ENCODE results near the gene HDAC1. TPM values are rescaled to one million over a fixed set of nuclear protein-coding genes. Genes with fewer than 3 reads are reported as not detected.

Gene HDAC1
- total RNA-seq, 1 donor from 2014 or later = 52.9 TPM

GRCh38 chr1:32269744-32270143 lies 22.1 kb upstream of the HDAC1 start:
- Mint-ChIP-seq H3K27me3 (ENCODE audit: low read depth) (peaks cover 7% of the 10 kb centered on the region), H3K27ac (ENCODE audit: unreplicated experiment) (no peak overlapping the region), H3K9me3 (ENCODE audit: low read depth) (no peaks in the 10 kb centered on the region), H3K4me3 (ENCODE audit: unreplicated experiment) (no peak overlapping the region), H3K36me3 (ENCODE audit: low read depth) (no peaks in the 10 kb centered on the region), H3K4me1 (ENCODE audit: low read depth) (peaks cover 14% of the 10 kb centered on the region)
- DNase-seq (ENCODE audit: low spot score) = no peak
- TF ChIP-seq CTCF (IDR thresholded peaks at IDR 0.05) = no peak

- no peak overlapping the region for H3K4me3 Mint-ChIP-seq (ENCODE audit: unreplicated experiment)
- no peaks in the 10 kb centered on the region for H3K9me3 Mint-ChIP-seq (ENCODE audit: low read depth)
- no peak for TF ChIP-seq CTCF (IDR thresholded peaks at IDR 0.05)
- H3K36me3 Mint-ChIP-seq (ENCODE audit: low read depth) = no peaks in the 10 kb centered on the region
- H3K4me1 Mint-ChIP-seq (ENCODE audit: low read depth) = peaks cover 5% of the 10 kb centered on the region
- H3K27me3 Mint-ChIP-seq (ENCODE audit: low read depth) = peaks cover 12% of the 10 kb centered on the region
- no peak for DNase-seq (ENCODE audit: low spot score)
- no peak overlapping the region for H3K27ac Mint-ChIP-seq (ENCODE audit: unreplicated experiment)
Observed at GRCh38 chr1:32272557-32273390, 19.1 kb upstream of the HDAC1 start.

- H3K36me3 Mint-ChIP-seq (ENCODE audit: low read depth) = no peaks in the 10 kb centered on the region
- peaks cover 15% of the 10 kb centered on the region for H3K27me3 Mint-ChIP-seq (ENCODE audit: low read depth)
- no peak overlapping the region for H3K4me3 Mint-ChIP-seq (ENCODE audit: unreplicated experiment)
- H3K9me3 Mint-ChIP-seq (ENCODE audit: low read depth) = no peaks in the 10 kb centered on the region
- H3K4me1 Mint-ChIP-seq (ENCODE audit: low read depth) = peaks cover 5% of the 10 kb centered on the region
- H3K27ac Mint-ChIP-seq (ENCODE audit: unreplicated experiment) = no peak overlapping the region
- TF ChIP-seq CTCF (IDR thresholded peaks at IDR 0.05) = no peak
- DNase-seq (ENCODE audit: low spot score) = no peak
Observed at GRCh38 chr1:32273391-32274208, 18.3 kb upstream of the HDAC1 start.

- Mint-ChIP-seq H3K27me3 (ENCODE audit: low read depth) (peaks cover 19% of the 10 kb centered on the region), H3K9me3 (ENCODE audit: low read depth) (no peaks in the 10 kb centered on the region), H3K27ac (ENCODE audit: unreplicated experiment) (no peak overlapping the region), H3K4me3 (ENCODE audit: unreplicated experiment) (no peak overlapping the region), H3K36me3 (ENCODE audit: low read depth) (no peaks in the 10 kb centered on the region), H3K4me1 (ENCODE audit: low read depth) (peaks cover 5% of the 10 kb centered on the region)
- DNase-seq (ENCODE audit: low spot score) = no peak
- TF ChIP-seq CTCF (IDR thresholded peaks at IDR 0.05) = no peak
Observed at GRCh38 chr1:32274646-32275340, 17.1 kb upstream of the HDAC1 start.

GRCh38 chr1:32275424-32275823 lies 16.5 kb upstream of the HDAC1 start:
- peaks cover 19% of the 10 kb centered on the region for H3K27me3 Mint-ChIP-seq (ENCODE audit: low read depth)
- no peak overlapping the region for H3K27ac Mint-ChIP-seq (ENCODE audit: unreplicated experiment)
- no peaks in the 10 kb centered on the region for H3K9me3 Mint-ChIP-seq (ENCODE audit: low read depth)
- DNase-seq (ENCODE audit: low spot score) = no peak
- no peaks in the 10 kb centered on the region for H3K36me3 Mint-ChIP-seq (ENCODE audit: low read depth)
- H3K4me3 Mint-ChIP-seq (ENCODE audit: unreplicated experiment) = no peak overlapping the region
- TF ChIP-seq CTCF (IDR thresholded peaks at IDR 0.05) = no peak
- H3K4me1 Mint-ChIP-seq (ENCODE audit: low read depth) = peaks cover 5% of the 10 kb centered on the region

Measured in chondrocyte (in vitro differentiated cells).